Stimulated activated CD8-positive, alpha-beta memory T cell treated with anti-CD3 and anti-CD28 coated beads, Interleukin-15, amount 100 ng/mL, for 4 hours (primary cell): ENCODE measurements around the gene WIPF2.

Experiments used
- DNase-seq, 2 donors: peaks; one replicate each; pipeline ENCODE4 v3.0.0-alpha.2; 2020; ENCODE audit warnings: low read depth in 2 of 2

WIPF2 gene

GRCh38 chr17:40327244-40327729 lies 108.2 kb downstream of the WIPF2 start:
- no peak for DNase-seq

DNA sequence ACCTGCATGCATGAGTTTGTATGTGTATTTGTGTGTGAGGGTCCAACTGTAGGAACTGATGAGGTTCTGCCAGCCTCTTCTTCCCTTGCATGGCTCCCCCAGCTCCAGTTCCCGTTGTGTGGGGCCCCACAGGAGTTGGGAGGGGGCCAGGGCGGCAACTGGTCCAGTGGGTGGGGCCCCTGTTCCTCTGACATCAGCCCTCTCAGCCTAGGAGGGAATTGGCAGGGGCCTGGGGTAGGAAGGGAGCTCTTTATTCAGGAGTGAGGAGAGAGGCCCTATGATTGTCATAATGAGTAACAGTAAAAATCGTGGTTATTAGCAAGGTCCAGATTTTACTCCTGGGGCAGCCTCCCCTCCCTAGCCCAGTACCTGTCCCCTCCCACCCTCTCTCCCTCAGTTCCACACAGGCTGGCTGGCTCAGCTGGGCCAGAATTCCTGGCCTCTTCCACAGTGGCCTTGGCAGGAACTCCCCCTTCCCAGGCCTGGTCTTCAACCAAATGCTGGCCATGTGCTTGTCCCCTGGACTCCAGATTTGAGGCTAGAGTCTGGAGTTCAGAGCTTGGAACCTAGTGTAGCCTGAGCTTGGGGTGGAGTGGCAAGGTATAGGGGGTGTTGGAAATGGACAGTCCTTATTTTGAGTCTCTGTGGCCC lies 108.8 kb downstream of the WIPF2 start:
- no peak for DNase-seq

DNA sequence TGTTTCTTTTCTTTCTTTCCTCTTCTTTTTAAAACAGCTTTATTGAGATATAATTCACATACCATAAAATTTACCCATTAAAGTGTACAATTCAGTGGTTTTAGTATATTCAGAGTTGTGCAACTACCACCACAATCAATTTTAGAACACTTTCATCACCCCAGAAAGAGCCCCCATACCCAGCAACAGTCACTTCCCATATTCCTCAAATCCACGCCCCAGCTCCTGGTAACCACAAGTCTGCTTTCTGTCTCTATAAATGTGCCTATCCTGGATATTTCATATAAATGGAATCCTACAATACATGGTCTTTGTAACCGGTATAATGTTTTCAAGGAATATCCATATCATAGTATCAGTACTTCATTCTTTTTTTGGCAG lies 109.3 kb downstream of the WIPF2 start:
- no peak for DNase-seq

GRCh38 chr17:40329839-40330794 lies 111.0 kb downstream of the WIPF2 start:
- no peak for DNase-seq

DNA sequence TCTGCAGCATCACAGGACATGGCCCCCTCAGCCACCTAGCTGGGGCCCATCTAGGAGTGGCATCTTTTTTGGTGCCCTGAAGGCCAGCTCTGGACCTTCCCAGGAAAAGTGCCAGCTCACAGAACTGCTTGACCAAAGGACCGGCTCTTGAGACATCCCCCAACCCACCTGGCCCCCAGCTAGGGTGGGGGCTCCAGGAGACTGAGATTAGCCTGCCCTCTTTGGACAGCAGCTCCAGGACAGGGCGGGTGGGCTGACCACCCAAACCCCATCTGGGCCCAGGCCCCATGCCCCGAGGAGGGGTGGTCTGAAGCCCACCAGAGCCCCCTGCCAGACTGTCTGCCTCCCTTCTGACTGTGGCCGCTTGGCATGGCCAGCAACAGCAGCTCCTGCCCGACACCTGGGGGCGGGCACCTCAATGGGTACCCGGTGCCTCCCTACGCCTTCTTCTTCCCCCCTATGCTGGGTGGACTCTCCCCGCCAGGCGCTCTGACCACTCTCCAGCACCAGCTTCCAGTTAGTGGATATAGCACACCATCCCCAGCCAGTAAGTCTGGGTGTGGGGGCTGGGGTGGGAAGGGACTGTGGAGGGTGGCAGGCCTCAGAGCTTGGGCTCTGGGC lies 111.9 kb downstream of the WIPF2 start:
- DNase-seq: no peak

- DNase-seq: no peak
Observed at GRCh38 chr17:40331743-40332641, 112.9 kb downstream of the WIPF2 start.
